Endothelial cell of umbilical vein (primary cell): ENCODE data around the gene TMEM273. TPM values are rescaled to one million over a fixed set of nuclear protein-coding genes. Genes with fewer than 3 reads are reported as not detected.

Experiments used
- BruUV-seq: library from RNA; stranded (reverse); fragments of 400-500 nt; replicated peaks from 2 replicates; lab custom pipeline; 2021; lab: Mats Ljungman, UMichigan
- CTCF ChIA-PET: fragments of 300-600, 350-600 bp; sonication (Branson Sonifier 250); formaldehyde crosslinking; loops from one replicate; lab custom pipeline; 2021; ENCODE audit warnings: antibody characterized with exemption, inconsistent platforms; lab: Charles Lee
- POLR2A ChIA-PET: fragments of 300-600, 350-600 bp; sonication (Branson Sonifier 250); formaldehyde crosslinking; loops from one replicate; lab custom pipeline; 2021; ENCODE audit warnings: antibody characterized with exemption, inconsistent platforms; lab: Charles Lee
- DNase-seq: peaks from one replicate; pipeline ENCODE4 v3.0.0-alpha.2; 2011; ENCODE audit warnings: low read depth, low spot score
- FAIRE-seq: peaks from 2 replicates; lab custom pipeline; 2011; peaks lifted over from hg19 to GRCh38; lab: Jason Lieb, UNC
- H2AFZ ChIP-seq: 2 replicates; pipeline ENCODE4 v1.6.0; 2012; ENCODE audit warnings: low read depth, low read length, control low read depth, inconsistent platforms
- H3K27ac ChIP-seq: 2 replicates; pipeline ENCODE4 v1.5.1; 2011; ENCODE audit warnings: low read depth, mild to moderate bottlenecking, control low read depth, low read length, moderate library complexity; ENCODE audit not compliant: insufficient read depth
- H3K27me3 ChIP-seq, 2 experiments: 2 replicates each; pipeline versions ENCODE4 v1.6.0 to v1.6.1; 2011; ENCODE audit warnings: low read length in 2 of 2, mixed read lengths in 1 of 2; ENCODE audit not compliant: control insufficient read depth in 2 of 2, insufficient read depth in 2 of 2
- H3K36me3 ChIP-seq, 2 experiments: 2 replicates in 1 of 2; 3 replicates in 1 of 2; pipeline ENCODE4 v1.5.1; 2011; ENCODE audit warnings: low read length in 2 of 2, mild to moderate bottlenecking in 1 of 2, moderate library complexity in 1 of 2; ENCODE audit not compliant: control insufficient read depth in 2 of 2, insufficient read depth in 2 of 2; ENCODE audit errors: extremely low read depth in 1 of 2
- H3K4me1 ChIP-seq: 3 replicates; pipeline ENCODE4 v1.5.1; 2011; ENCODE audit warnings: mild to moderate bottlenecking, low read length; ENCODE audit not compliant: control insufficient read depth, insufficient read depth; ENCODE audit errors: extremely low read depth
- H3K4me2 ChIP-seq: 2 replicates; pipeline ENCODE4 v1.6.1; 2011; ENCODE audit warnings: low read length, control low read depth, mixed read lengths; ENCODE audit not compliant: insufficient read depth
- H3K4me3 ChIP-seq, 3 experiments: fragments of 200-600 bp in 1 of 3; sonication (generic), shearing (Covaris generic) in 1 of 3; replicated peaks in 1 of 3; 2 replicates each; pipeline ENCODE4 v1.5.1; 2011 to 2016; ENCODE audit warnings: control low read depth in 3 of 3, low read length in 3 of 3, mild to moderate bottlenecking in 2 of 3, inconsistent platforms in 1 of 3, low read depth in 1 of 3, moderate library complexity in 1 of 3; ENCODE audit not compliant: insufficient read depth in 1 of 3
- H3K79me2 ChIP-seq: 2 replicates; pipeline ENCODE4 v1.6.0; 2012; ENCODE audit warnings: low read length, inconsistent platforms; ENCODE audit not compliant: control insufficient read depth, insufficient read depth
- H3K9ac ChIP-seq: replicated peaks from 2 replicates; pipeline ENCODE3; 2011; ENCODE audit warnings: low read length, control low read depth; ENCODE audit not compliant: insufficient read depth; ENCODE audit errors: extremely low read depth
- H3K9me1 ChIP-seq: replicated peaks from 3 replicates; pipeline ENCODE4 v1.6.0; 2011; ENCODE audit warnings: mild to moderate bottlenecking, low read length; ENCODE audit not compliant: control insufficient read depth, insufficient read depth; ENCODE audit errors: extremely low read depth
- H3K9me3 ChIP-seq: replicated peaks from 2 replicates; pipeline ENCODE4 v1.5.1; 2012; ENCODE audit warnings: low read length, inconsistent platforms; ENCODE audit not compliant: control insufficient read depth, insufficient read depth
- H4K20me1 ChIP-seq: replicated peaks from 2 replicates; pipeline ENCODE3; 2011; ENCODE audit warnings: mild to moderate bottlenecking, low read length; ENCODE audit not compliant: control insufficient read depth, insufficient read depth; ENCODE audit errors: extremely low read depth
- CTCF ChIP-seq, 2 donors: IDR thresholded peaks; 1 replicate in 1 of 2; 2 replicates in 1 of 2; pipeline ENCODE4 v1.5.1; 2011; ENCODE audit warnings: low read length in 2 of 2, mild to moderate bottlenecking in 2 of 2, moderate library complexity in 2 of 2, control low read depth in 1 of 2, inconsistent platforms in 1 of 2, low read depth in 1 of 2; ENCODE audit not compliant: insufficient read depth in 1 of 2; ENCODE audit errors: extremely low read depth in 1 of 2
- EZH2 ChIP-seq: IDR thresholded peaks from 2 replicates; pipeline ENCODE4 v1.6.1; 2012; ENCODE audit warnings: borderline replicate concordance, low read depth, mild to moderate bottlenecking, moderate library complexity, low read length, inconsistent platforms; ENCODE audit not compliant: severe bottlenecking
- FOS ChIP-seq: IDR thresholded peaks from 2 replicates; pipeline ENCODE4 v1.6.1; 2011; ENCODE audit warnings: mild to moderate bottlenecking, low read length, moderate library complexity, borderline replicate concordance; ENCODE audit not compliant: insufficient read depth
- GATA2 ChIP-seq: IDR thresholded peaks from 2 replicates; pipeline ENCODE4 v1.7.0; 2011; ENCODE audit warnings: low read depth, mild to moderate bottlenecking, moderate library complexity, mixed read lengths, low read length; ENCODE audit not compliant: insufficient read length, insufficient read depth
- JUN ChIP-seq: IDR thresholded peaks from 2 replicates; pipeline ENCODE4 v1.6.1; 2011; ENCODE audit warnings: borderline replicate concordance, low read depth; ENCODE audit not compliant: insufficient read length, insufficient read depth
- MAX ChIP-seq: IDR thresholded peaks from 2 replicates; pipeline ENCODE4 v1.6.1; 2011; ENCODE audit not compliant: insufficient read depth, insufficient read length
- MYC ChIP-seq: IDR thresholded peaks from one replicate; pipeline ENCODE4 v1.6.1; 2011; ENCODE audit warnings: mild to moderate bottlenecking, low read depth, low read length
- POLR2A ChIP-seq: IDR thresholded peaks from 2 replicates; pipeline ENCODE4 v1.6.1; 2012; ENCODE audit warnings: low read depth, mild to moderate bottlenecking, control low read depth, low read length
- POLR2AphosphoS5 ChIP-seq: IDR thresholded peaks from 2 replicates; pipeline ENCODE4 v1.6.1; 2012; ENCODE audit warnings: low read depth, mild to moderate bottlenecking, control low read depth, low read length, moderate library complexity; ENCODE audit not compliant: insufficient read depth
- dilution Hi-C: fragments of 300-500 bp; cut with MboI; formaldehyde crosslinking; loops from one replicate; pipeline ENCODE4 v1.15.0; 2019; ENCODE audit warnings: low sequenced_read_pairs; ENCODE audit not compliant: extremely low pct_ligation_motif_present
- intact Hi-C: fragments of 100-400 bp; cut with micrococcal nuclease; formaldehyde crosslinking; loops from one replicate; pipeline ENCODE4 v1.10.0; 2022
- polyA plus RNA-seq, 4 experiments: library from polyadenylated mRNA; depleted of rRNA in 3 of 4; stranded (reverse) in 3 of 4; unstranded in 1 of 4; fragments of >200 nt; gene quantifications; 2 replicates each; pipeline versions ENCODE4 v1.2.1 to v1.2.3, GENCODE V29; 2011 to 2012; ENCODE audit warnings: missing spikeins in 1 of 4
- total RNA-seq: library from RNA; stranded (reverse); gene quantifications from 2 replicates; pipeline ENCODE4 v1.2.3, GENCODE V29; 2021

The TMEM273 gene
- total and polyA plus RNA-seq, 2 donors (not counting 3 experiments of a cell fraction or from before 2014, with no cell fraction given), result 1.9 to 3.7 TPM

GRCh38 chr10:49120911-49121310 is 67.3 kb downstream of the TMEM273 start:
- ChIA-PET POLR2A (no interaction called here), CTCF (interaction anchor here (1.1 kb wide), 1 partner anchor 17 kb away, joined by 3 read pairs; no protein-coding TSS in a partner anchor)
- DNase-seq (no peak), FAIRE-seq (no peak)
- dilution Hi-C loops (no loop called here), intact Hi-C loops (no loop called here)
- Histone ChIP-seq H3K9me1 (no peaks in the 10 kb centered on the region), H3K27me3 (peaks cover 11 to 13% of the 10 kb centered on the region in 2 experiments), H4K20me1 (no peaks in the 10 kb centered on the region), H3K4me3 (no peak overlapping the region), H3K27ac (no peak overlapping the region), H2AFZ (no peak overlapping the region), H3K4me1 (no peaks in the 10 kb centered on the region), H3K9me3 (no peaks in the 10 kb centered on the region), H3K9ac (no peak overlapping the region), H3K4me2 (no peak overlapping the region), H3K79me2 (no peaks in the 10 kb centered on the region), H3K36me3 (no peaks in the 10 kb centered on the region)
- TF ChIP-seq EZH2, result no peak
- TF ChIP-seq FOS, result no peak
- TF ChIP-seq CTCF (IDR thresholded peaks at IDR 0.05; ENCODE audit: extremely low read depth in 1 of 2, insufficient read depth in 1 of 2, low read depth in 1 of 2, low read length in 2 of 2), result no peak
- TF ChIP-seq POLR2AphosphoS5, result no peak
- no peak for TF ChIP-seq GATA2
- no peak for TF ChIP-seq MYC
- TF ChIP-seq POLR2A, result no peak
- no peak for TF ChIP-seq JUN
- TF ChIP-seq MAX, result no peak
- BruUV-seq, result no TSS peak
